A549 treated with DMSO at 1 μM for 4 hours (cell line): Measurements from ENCODE around the gene OR2T6. TPM values are rescaled to one million over a fixed set of nuclear protein-coding genes. Genes with fewer than 3 reads are reported as not detected.

Experiments used
- total RNA-seq: library from RNA; stranded (reverse); fragments of 200-300 nt; extraction: Qiagen RNA extraction; gene quantifications from 5 replicates; pipeline ENCODE4 v1.2.3, GENCODE V29; 2022; ENCODE audit warnings: low read depth

Gene OR2T6
- total RNA-seq, result not detected in 5 replicates

GRCh38 chr1:248375446-248375845 is at the start of gene OR2T6:
Gene OR2T6 (plus strand): TSS chr1:248375746. CDS start chr1:248387609, 11,863 bp downstream.

GRCh38 chr1:248348475-248348874 is 27.1 kb upstream of the OR2T6 start, which contains the start of gene OR14C36:
Gene OR14C36 (plus strand): TSS chr1:248348775. CDS start chr1:248348775, 0 bp downstream.

GRCh38 chr1:248361121-248361715 is 14.3 kb upstream of the OR2T6 start, which contains the start of gene OR2T4:
Gene OR2T4 (plus strand): TSS chr1:248361665. CDS start chr1:248361665, 0 bp downstream.

GRCh38 chr1:248402748-248403147 is 27.2 kb downstream of the OR2T6 start, which contains the start of gene OR2T1:
Gene OR2T1 (plus strand): TSS chr1:248403048. CDS start chr1:248406148, 3,100 bp downstream.

Other genes starting within 250 kb of the OR2T6 start
- not detected in 5 replicates for gene OR2M5, start 230.6 kb upstream of the OR2T6 start, total RNA-seq
- not detected in 5 replicates for gene OR2M2, start 200.9 kb upstream of the OR2T6 start, total RNA-seq
- gene OR2M3, start 178.5 kb upstream of the OR2T6 start, total RNA-seq, result not detected in 5 replicates
- not detected in 5 replicates for gene OR2M4, start 144.3 kb upstream of the OR2T6 start, total RNA-seq
- gene OR2T33, start 97.8 kb upstream of the OR2T6 start, total RNA-seq, result not detected in 5 replicates
- not detected in 5 replicates for gene OR2T12, start 72.3 kb upstream of the OR2T6 start, total RNA-seq
- gene OR2M7, start 51.2 kb upstream of the OR2T6 start, total RNA-seq, result not detected in 5 replicates
- gene OR14C36, start 27.0 kb upstream of the OR2T6 start, total RNA-seq, result not detected in 5 replicates
- not detected in 5 replicates for gene OR2T4, start 14.1 kb upstream of the OR2T6 start, total RNA-seq
- not detected in 5 replicates for gene OR2T1, start 27.3 kb downstream of the OR2T6 start, total RNA-seq
- not detected in 5 replicates for gene OR2T2, start 69.9 kb downstream of the OR2T6 start, total RNA-seq
- gene OR2T3, start 97.6 kb downstream of the OR2T6 start, total RNA-seq, result not detected in 5 replicates
- gene OR2T5, start 112.8 kb downstream of the OR2T6 start, total RNA-seq, result not detected in 5 replicates
- not detected in 5 replicates for gene OR2G6, start 132.3 kb downstream of the OR2T6 start, total RNA-seq
- not detected in 5 replicates for gene OR2T29, start 187.0 kb downstream of the OR2T6 start, total RNA-seq
- not detected in 5 replicates for gene OR2T34, start 199.0 kb downstream of the OR2T6 start, total RNA-seq
- gene OR2T10, start 222.0 kb downstream of the OR2T6 start, total RNA-seq, result not detected in 5 replicates